Stimulated activated naive B cell treated with anti-CD40 and anti-IgM and Interleukin-4, amounts not matched to agents 10 μg/mL and 1 μg/mL and 100 μg/mL, for 72 hours (primary cell): ENCODE data around the gene SLC25A10.

Source experiments
- ATAC-seq, 2 donors: fragments of 150-1000 bp; cut with Tn5 transposase; replicated peaks; 2 replicates each; pipeline ENCODE4 v1.10.0; 2021; ENCODE audit warnings: moderate library complexity in 1 of 2
- DNase-seq: peaks from one replicate; pipeline ENCODE4 v3.0.0; 2021
- H3K27ac Mint-ChIP-seq: one replicate; pipeline ENCODE4 v1.8.0; 2022; ENCODE audit warnings: mild to moderate bottlenecking, mixed read lengths
- H3K27me3 Mint-ChIP-seq, 2 donors: one replicate each; pipeline ENCODE4 v1.8.0; 2022; ENCODE audit warnings: mixed read lengths in 2 of 2
- H3K36me3 Mint-ChIP-seq, 2 donors: one replicate each; pipeline ENCODE4 v1.8.0; 2022; ENCODE audit warnings: mixed read lengths in 2 of 2, mild to moderate bottlenecking in 1 of 2
- H3K4me1 Mint-ChIP-seq, 2 donors: one replicate each; pipeline ENCODE4 v1.8.0; 2022; ENCODE audit warnings: mixed read lengths in 2 of 2, mild to moderate bottlenecking in 1 of 2
- H3K4me3 Mint-ChIP-seq, 2 donors: one replicate each; pipeline ENCODE4 v1.8.0; 2022; ENCODE audit warnings: mild to moderate bottlenecking in 2 of 2, mixed read lengths in 2 of 2, moderate library complexity in 1 of 2
- H3K9me3 Mint-ChIP-seq, 2 donors: one replicate each; pipeline ENCODE4 v1.8.0; 2022; ENCODE audit warnings: mixed read lengths in 2 of 2, mild to moderate bottlenecking in 1 of 2

The SLC25A10 gene

GRCh38 chr17:81717049-81717765, 5.1 kb downstream of the SLC25A10 start:
- ATAC-seq = no peak
- no peaks in the 10 kb centered on the region for H3K9me3 Mint-ChIP-seq
- peaks cover 3 to 14% of the 10 kb centered on the region in 2 donors for H3K36me3 Mint-ChIP-seq
- DNase-seq = no peak
- H3K27ac Mint-ChIP-seq = no peak overlapping the region
- no peaks in the 10 kb centered on the region for H3K27me3 Mint-ChIP-seq
- H3K4me1 Mint-ChIP-seq = peaks cover 3 to 22% of the 10 kb centered on the region in 2 donors
- no peak overlapping the region for H3K4me3 Mint-ChIP-seq

GRCh38 chr17:81717766-81718089, 5.6 kb downstream of the SLC25A10 start:
- peaks cover 2 to 19% of the 10 kb centered on the region in 2 donors for H3K4me1 Mint-ChIP-seq

GRCh38 chr17:81719410-81720266, 7.6 kb downstream of the SLC25A10 start:
- ATAC-seq (no peak), DNase-seq (no peak)
- Mint-ChIP-seq H3K36me3 (peaks cover 3 to 14% of the 10 kb centered on the region in 2 donors), H3K4me3 (no peak overlapping the region), H3K4me1 (peaks cover 0 to under 1% of the 10 kb centered on the region in 2 donors), H3K27ac (no peak overlapping the region), H3K9me3 (no peaks in the 10 kb centered on the region), H3K27me3 (peaks cover 12 to 13% of the 10 kb centered on the region in 2 donors)

More at GRCh38 chr17:81717766-81718089, 5.6 kb downstream of the SLC25A10 start:
- H3K27me3 Mint-ChIP-seq = no peaks in the 10 kb centered on the region
- H3K9me3 Mint-ChIP-seq = no peaks in the 10 kb centered on the region
- H3K27ac Mint-ChIP-seq = no peak overlapping the region
- no peak for DNase-seq
- H3K4me3 Mint-ChIP-seq = no peak overlapping the region
- ATAC-seq = no peak
- peaks cover 3 to 14% of the 10 kb centered on the region in 2 donors for H3K36me3 Mint-ChIP-seq

GRCh38 chr17:81720267-81721071, 8.4 kb downstream of the SLC25A10 start:
- Mint-ChIP-seq H3K4me3 (no peak overlapping the region), H3K36me3 (peaks cover 3 to 14% of the 10 kb centered on the region in 2 donors), H3K27me3 (peaks cover 12 to 13% of the 10 kb centered on the region in 2 donors), H3K9me3 (no peaks in the 10 kb centered on the region), H3K4me1 (no peaks in the 10 kb centered on the region), H3K27ac (no peak overlapping the region)
- ATAC-seq (no peak), DNase-seq (no peak)

GRCh38 chr17:81722184-81723120, 10.4 kb downstream of the SLC25A10 start:
- ATAC-seq (no peak), DNase-seq (no peak)
- peaks cover 18 to 21% of the 10 kb centered on the region in 2 donors for H3K27me3 Mint-ChIP-seq
- H3K9me3 Mint-ChIP-seq = no peaks in the 10 kb centered on the region
- no peak overlapping the region for H3K27ac Mint-ChIP-seq
- H3K36me3 Mint-ChIP-seq = peaks cover 3 to 14% of the 10 kb centered on the region in 2 donors
- H3K4me3 Mint-ChIP-seq = no peak overlapping the region
- no peaks in the 10 kb centered on the region for H3K4me1 Mint-ChIP-seq

GRCh38 chr17:81723651-81724209, 11.6 kb downstream of the SLC25A10 start:
- Mint-ChIP-seq H3K27ac (no peak overlapping the region), H3K4me1 (no peaks in the 10 kb centered on the region), H3K9me3 (no peaks in the 10 kb centered on the region), H3K4me3 (no peak overlapping the region), H3K36me3 (peaks cover 3 to 10% of the 10 kb centered on the region in 2 donors), H3K27me3 (peaks cover 18 to 21% of the 10 kb centered on the region in 2 donors)
- DNase-seq (no peak), ATAC-seq (no peak)

- H3K27ac Mint-ChIP-seq = no peak overlapping the region
- no peaks in the 10 kb centered on the region for H3K4me1 Mint-ChIP-seq
- no peak overlapping the region for H3K4me3 Mint-ChIP-seq
- no peaks in the 10 kb centered on the region for H3K9me3 Mint-ChIP-seq
- no peaks in the 10 kb centered on the region for H3K36me3 Mint-ChIP-seq
- DNase-seq = no peak
- no peak for ATAC-seq
- peaks cover 21 to 23% of the 10 kb centered on the region in 2 donors for H3K27me3 Mint-ChIP-seq
These were observed 13.4 kb downstream of the SLC25A10 start for GRCh38 chr17:81725439-81725838.

GRCh38 chr17:81726004-81726403, 13.9 kb downstream of the SLC25A10 start:
- no peak for ATAC-seq
- Mint-ChIP-seq H3K36me3 (no peaks in the 10 kb centered on the region), H3K27me3 (peaks cover 23% of the 10 kb centered on the region in 2 donors), H3K27ac (no peak overlapping the region), H3K4me3 (no peak overlapping the region), H3K9me3 (no peaks in the 10 kb centered on the region), H3K4me1 (no peaks in the 10 kb centered on the region)
- no peak for DNase-seq

- Mint-ChIP-seq H3K27me3 (peaks cover 32 to 34% of the 10 kb centered on the region in 2 donors), H3K27ac (no peak overlapping the region), H3K4me3 (no peak overlapping the region), H3K36me3 (peaks cover 0 to under 1% of the 10 kb centered on the region in 2 donors), H3K4me1 (no peaks in the 10 kb centered on the region), H3K9me3 (no peaks in the 10 kb centered on the region)
- no peak for DNase-seq
- ATAC-seq = no peak
These were observed 15.4 kb downstream of the SLC25A10 start for GRCh38 chr17:81727324-81728031.

- Mint-ChIP-seq H3K27me3 (peaks cover 25 to 36% of the 10 kb centered on the region in 2 donors), H3K4me3 (no peak overlapping the region), H3K27ac (peak overlapping the region; percentile 51), H3K4me1 (peaks cover 22 to 32% of the 10 kb centered on the region in 2 donors), H3K9me3 (no peaks in the 10 kb centered on the region), H3K36me3 (peaks cover 0 to 2% of the 10 kb centered on the region in 2 donors)
- DNase-seq (peak; percentile 64), ATAC-seq (peak; percentile 64 to 71)
These were observed 21.7 kb downstream of the SLC25A10 start for GRCh38 chr17:81733507-81734404.

- H3K27ac Mint-ChIP-seq = no peak overlapping the region
- H3K27me3 Mint-ChIP-seq = peaks cover 25 to 44% of the 10 kb centered on the region in 2 donors
- peaks cover 22 to 32% of the 10 kb centered on the region in 2 donors for H3K4me1 Mint-ChIP-seq
- no peak overlapping the region for H3K4me3 Mint-ChIP-seq
- peaks cover 0 to 2% of the 10 kb centered on the region in 2 donors for H3K36me3 Mint-ChIP-seq
- DNase-seq (no peak), ATAC-seq (no peak)
- no peaks in the 10 kb centered on the region for H3K9me3 Mint-ChIP-seq
These were observed 22.6 kb downstream of the SLC25A10 start for GRCh38 chr17:81734405-81735263.
